ENCODE results near the gene C12orf75. TPM values are rescaled to one million over a fixed set of nuclear protein-coding genes. Genes with fewer than 3 reads are reported as not detected.
"Not testable (repeated sequence)": the region's sequence is repeated elsewhere in the genome, so short reads cannot be mapped to it uniquely, and the experiment has no call there.

C12orf75 gene
- total RNA-seq, 1 donor from 2014 or later: 47.5 TPM

DNA sequence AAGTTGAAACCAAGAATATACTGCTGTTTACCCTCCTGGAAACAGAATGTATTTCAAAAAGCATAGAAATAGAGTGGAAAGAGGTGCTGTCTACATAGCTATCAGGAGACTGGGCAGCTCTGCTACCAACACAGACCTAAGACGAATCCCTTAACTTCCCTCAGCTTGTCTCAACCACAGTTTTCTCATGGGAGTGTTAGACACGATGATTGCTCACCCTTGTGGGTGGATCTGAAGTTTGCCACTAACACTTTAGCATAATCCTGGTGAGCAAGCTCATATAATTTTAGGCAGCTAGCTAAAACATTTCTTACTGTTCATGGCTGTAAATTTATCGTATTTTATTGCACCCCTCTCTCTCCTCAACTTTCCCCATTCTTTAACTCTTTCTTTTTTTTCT lies 38.5 kb downstream of the C12orf75 start:
- DNase-seq (ENCODE audit: low read depth, low spot score): no peak

DNA sequence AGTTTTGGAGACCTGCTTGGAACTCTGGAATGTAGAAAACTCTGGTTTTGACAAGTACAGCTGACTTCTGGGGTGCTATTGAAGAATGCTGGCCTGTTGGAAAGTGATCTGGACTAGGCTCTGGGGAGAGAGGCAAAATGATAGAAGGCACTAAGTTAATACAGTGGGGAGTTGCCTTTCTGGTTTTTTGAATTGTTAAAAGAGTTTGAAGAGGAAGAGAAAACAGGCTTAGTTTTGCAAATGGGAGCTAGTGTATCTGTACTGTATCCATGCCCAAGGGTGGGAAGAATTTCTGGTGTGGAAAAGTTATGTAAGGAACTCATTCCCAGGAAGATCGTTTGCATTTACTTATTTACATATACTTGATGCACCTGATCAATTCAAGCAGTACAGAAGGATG lies 43.8 kb downstream of the C12orf75 start:
- no peak for DNase-seq (ENCODE audit: low read depth, low spot score)

- no peak for DNase-seq (ENCODE audit: low read depth, low spot score)
Measured at GRCh38 chr12:105377077-105377476, 46.6 kb downstream of the C12orf75 start.

DNA sequence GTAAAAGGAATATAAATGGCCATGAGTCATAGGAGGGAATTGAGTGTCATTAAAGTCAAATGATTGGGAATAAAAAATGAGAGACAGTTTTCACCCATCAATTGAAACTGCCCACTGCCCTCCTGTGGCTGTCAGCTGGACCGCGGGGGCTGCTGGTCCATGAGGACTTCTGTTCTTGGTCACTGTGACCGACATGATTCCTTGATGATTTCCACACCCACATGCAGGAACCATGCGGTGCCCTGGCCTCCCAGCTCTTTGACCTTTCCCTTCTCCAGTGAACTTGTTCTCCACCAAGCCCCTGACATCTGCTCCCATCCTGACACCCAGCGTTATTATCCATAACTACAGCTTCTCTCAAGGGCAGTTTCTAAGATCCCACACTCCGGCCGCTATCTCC lies 48.4 kb downstream of the C12orf75 start:
- DNase-seq (ENCODE audit: low read depth, low spot score): no peak

- peak; percentile 44 for DNase-seq (ENCODE audit: low read depth, low spot score)
Measured at GRCh38 chr12:105382771-105383622, 52.5 kb downstream of the C12orf75 start.

GRCh38 chr12:105384220-105384619 lies 53.7 kb downstream of the C12orf75 start:
- DNase-seq (ENCODE audit: low read depth, low spot score): no peak

- DNase-seq (ENCODE audit: low read depth, low spot score): no peak
Measured at GRCh38 chr12:105384916-105385535, 54.5 kb downstream of the C12orf75 start.

- no peak for DNase-seq (ENCODE audit: low read depth, low spot score)
Measured at GRCh38 chr12:105386431-105386830, 55.9 kb downstream of the C12orf75 start.

GRCh38 chr12:105391231-105391630 lies 60.7 kb downstream of the C12orf75 start:
- DNase-seq (ENCODE audit: low read depth, low spot score): no peak

- DNase-seq (ENCODE audit: low read depth, low spot score): no peak
Measured at GRCh38 chr12:105393587-105393986, 63.1 kb downstream of the C12orf75 start.

- no peak for DNase-seq (ENCODE audit: low read depth, low spot score)
Measured at GRCh38 chr12:105396024-105396423, 65.5 kb downstream of the C12orf75 start.

DNA sequence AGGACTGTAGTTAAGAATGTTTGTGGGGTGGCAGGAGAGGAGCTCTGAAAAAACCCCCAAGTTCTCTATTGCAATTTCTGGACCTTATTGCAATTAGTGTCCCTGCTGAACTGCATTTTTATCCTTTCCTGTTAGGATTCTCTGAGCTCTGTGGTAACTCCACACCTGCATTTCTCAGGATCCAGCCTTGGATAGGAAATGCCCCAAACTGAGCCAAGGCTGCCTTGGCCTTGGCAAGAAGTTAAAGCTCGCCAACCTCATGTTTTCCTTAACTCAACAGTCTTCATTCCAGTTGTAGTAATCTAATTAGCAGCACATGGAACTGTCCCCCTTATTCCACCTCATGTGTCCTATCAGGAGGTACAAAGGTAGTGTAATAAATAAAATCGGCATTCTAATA lies 66.5 kb downstream of the C12orf75 start:
- DNase-seq (ENCODE audit: low read depth, low spot score): no peak

DNA sequence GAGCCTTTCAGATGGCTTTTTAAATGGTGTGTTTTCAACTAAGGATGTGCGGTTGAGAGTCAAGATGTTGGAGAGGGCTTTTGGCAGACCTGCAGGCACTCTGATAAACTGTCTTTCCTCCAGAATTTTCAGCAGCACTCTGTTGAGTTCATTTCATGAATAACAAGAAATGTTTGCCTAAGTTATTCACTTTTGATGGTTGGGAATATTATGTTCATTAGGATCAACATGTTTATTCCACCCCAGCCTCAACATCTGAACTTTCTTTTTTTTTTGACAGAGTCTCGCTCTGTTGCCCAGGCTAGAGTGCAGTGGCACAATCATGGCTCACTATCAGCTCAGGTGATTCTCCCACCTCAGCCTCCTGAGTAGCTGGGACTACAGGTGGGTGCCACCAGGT lies 68.4 kb downstream of the C12orf75 start:
- no peak for DNase-seq (ENCODE audit: low read depth, low spot score)

GRCh38 chr12:105399428-105400081 lies 69.1 kb downstream of the C12orf75 start:
- DNase-seq (ENCODE audit: low read depth, low spot score): no peak

DNA sequence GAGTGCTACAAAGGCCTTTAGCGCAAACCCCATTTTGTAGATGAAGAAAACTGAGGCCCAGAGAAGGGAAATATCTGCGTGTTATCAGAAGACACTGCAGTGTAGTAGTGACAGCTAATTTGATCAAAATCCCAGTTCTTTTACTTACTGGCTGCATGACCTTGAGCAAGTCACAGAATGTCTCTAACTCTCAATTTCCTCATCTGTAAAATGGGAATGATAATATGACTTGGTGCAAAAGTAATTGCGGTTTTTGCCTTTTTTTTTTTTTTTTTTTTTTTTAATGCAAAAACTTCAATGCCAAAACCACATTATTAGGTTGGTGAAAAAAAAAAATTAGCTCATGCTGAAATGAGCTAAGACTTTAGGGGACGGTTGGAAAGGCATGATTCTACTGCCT lies 69.7 kb downstream of the C12orf75 start:
- no peak for DNase-seq (ENCODE audit: low read depth, low spot score)

- no peak for DNase-seq (ENCODE audit: low read depth, low spot score)
Measured at GRCh38 chr12:105401198-105401597, 70.7 kb downstream of the C12orf75 start.

DNA sequence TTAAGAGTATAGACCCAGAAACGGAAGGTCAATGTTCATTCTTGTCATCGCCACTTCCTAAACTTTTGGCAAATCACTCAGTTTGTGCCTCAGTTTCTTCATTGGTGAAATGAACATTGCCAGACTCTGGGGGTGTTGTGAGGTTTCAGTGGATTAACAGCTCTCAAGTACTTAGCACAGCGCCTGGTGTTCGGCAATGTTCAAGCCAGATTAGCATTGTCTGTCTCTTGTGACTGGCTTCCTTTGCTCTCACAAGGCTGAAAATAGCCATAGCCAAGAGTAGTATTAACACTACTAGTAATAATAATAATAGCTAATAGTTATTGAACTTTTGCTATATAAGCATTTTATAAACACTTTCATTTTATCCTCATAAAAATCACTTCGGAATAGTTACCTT lies 71.9 kb downstream of the C12orf75 start:
- no peak for DNase-seq (ENCODE audit: low read depth, low spot score)

DNA sequence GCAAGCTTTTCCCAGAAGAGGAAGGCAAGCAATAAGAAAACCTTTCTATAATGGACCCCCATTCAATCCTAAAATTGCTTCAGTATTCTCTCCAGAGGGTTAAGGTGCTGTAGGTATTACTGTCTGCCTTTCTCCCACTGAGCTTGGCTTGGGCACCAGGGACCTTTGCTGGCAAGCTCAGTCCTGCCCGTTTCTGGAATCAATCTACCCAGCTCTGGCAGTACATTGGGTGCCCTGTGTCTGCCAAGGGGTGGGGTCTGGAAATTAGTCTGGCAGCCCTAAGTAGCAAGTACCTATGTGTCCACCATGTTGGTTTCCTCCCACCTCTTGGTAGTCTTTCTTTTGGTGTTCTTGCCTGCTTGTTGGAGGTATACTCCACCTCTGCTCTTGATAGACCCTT lies 72.6 kb downstream of the C12orf75 start:
- no peak for DNase-seq (ENCODE audit: low read depth, low spot score)

- not testable (repeated sequence) for DNase-seq (ENCODE audit: low read depth, low spot score)
Measured at GRCh38 chr12:105404134-105404533, 73.6 kb downstream of the C12orf75 start.

DNA sequence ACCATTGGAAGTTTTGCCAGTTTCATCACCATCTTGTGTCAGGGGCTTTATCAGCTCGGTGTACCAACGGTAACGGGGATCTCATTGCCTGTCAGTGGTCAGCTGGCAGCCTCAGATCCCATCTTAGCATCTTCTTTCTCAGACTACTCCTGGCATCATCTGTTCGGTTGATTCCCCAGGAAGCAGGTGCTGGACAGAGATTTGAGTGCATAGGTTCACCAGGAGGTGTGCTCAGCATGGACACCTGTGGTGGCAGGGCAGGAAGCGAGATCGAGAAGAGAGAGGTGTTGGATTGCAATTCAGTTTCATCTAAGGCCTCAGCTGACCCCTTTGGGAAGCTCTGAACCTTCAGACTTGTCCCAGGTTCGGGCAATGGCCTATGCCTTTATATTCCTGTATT lies 76.0 kb downstream of the C12orf75 start:
- no peak for DNase-seq (ENCODE audit: low read depth, low spot score)

- no peak for DNase-seq (ENCODE audit: low read depth, low spot score)
Measured at GRCh38 chr12:105409279-105409678, 78.8 kb downstream of the C12orf75 start.

DNA sequence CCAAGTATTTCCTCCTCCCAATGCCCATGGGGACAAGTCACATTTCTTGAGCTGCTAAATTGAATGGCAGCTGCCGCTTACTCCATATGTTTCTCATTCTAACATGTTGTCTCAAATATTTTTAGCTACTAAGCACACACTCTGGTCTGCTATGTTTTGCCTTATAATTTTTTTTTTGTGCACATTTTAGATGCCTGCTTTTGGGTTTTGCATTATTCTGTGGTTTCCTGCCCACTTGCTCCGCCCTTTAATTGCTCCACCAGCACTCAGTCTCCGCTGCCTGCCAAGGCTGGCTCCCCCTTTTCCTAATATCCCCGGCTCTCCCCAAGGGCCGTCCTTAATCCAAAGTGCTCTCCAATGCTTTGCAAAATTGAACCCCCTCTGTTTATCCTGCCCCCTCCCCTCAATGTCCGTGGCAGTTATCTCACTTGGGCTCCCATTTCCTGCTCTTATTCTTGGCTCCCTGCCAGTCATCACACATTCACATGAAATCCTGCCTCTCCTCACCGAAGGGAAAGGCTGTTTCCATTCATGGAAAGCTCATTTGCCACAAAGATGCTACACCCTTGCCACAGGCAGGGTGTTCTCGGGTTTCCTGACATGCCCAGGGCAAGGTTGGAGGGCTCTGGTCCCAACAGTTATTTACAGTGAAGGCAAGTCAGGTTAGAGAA lies 79.4 kb downstream of the C12orf75 start:
- DNase-seq (ENCODE audit: low read depth, low spot score): peak; percentile 53

Data from pulmonary artery endothelial cell (primary cell).